HepG2 (cell line): Measurements from ENCODE around the gene HKDC1. TPM values are rescaled to one million over a fixed set of nuclear protein-coding genes. Genes with fewer than 3 reads are reported as not detected.

Experiments used
- ATAC-seq: fragments of 200-7000 bp; cut with Tn5 transposase; 3 replicates; pipeline ENCODE4 v1.9.1; 2020; ENCODE audit warnings: mild to moderate bottlenecking, moderate library complexity
- BruUV-seq: library from RNA; stranded (reverse); fragments of 400-500 nt; replicated peaks from 2 replicates; lab custom pipeline; 2021; lab: Mats Ljungman, UMichigan
- CTCF ChIA-PET: fragments of 300-600 bp; formaldehyde crosslinking; extraction: SDS; loops from one replicate; lab custom pipeline; 2021; ENCODE audit warnings: low total read pairs, inconsistent platforms, low intra/inter-chr PET ratio; lab: Yijun Ruan, JAX
- POLR2A ChIA-PET: fragments of 350-600 bp; sonication (Branson Sonifier 250); formaldehyde crosslinking; loops from one replicate; lab custom pipeline; 2020; ENCODE audit warnings: antibody characterized with exemption, inconsistent platforms; lab: Yijun Ruan, JAX
- DNase-seq: peaks from one replicate; pipeline ENCODE4 v3.0.0-alpha.2; 2015; ENCODE audit warnings: low spot score
- FAIRE-seq: peaks from 3 replicates; lab custom pipeline; 2011; peaks lifted over from hg19 to GRCh38; lab: Jason Lieb, UNC
- H2AFZ ChIP-seq: one replicate; pipeline ENCODE4 v1.6.1; 2011; ENCODE audit warnings: low read length, inconsistent platforms
- H3K27ac ChIP-seq: fragments of 300-600 bp; 3 replicates; pipeline ENCODE4 v1.8.0; 2011; ENCODE audit warnings: mixed run types, mild to moderate bottlenecking, mixed read lengths, low read length, inconsistent platforms; ENCODE audit not compliant: insufficient read depth; ENCODE audit errors: extremely low read length
- H3K27me3 ChIP-seq, 2 experiments: fragments of 200-600 bp in 1 of 2; 2 replicates in 1 of 2; 3 replicates in 1 of 2; pipeline versions ENCODE4 v1.6.0 to v1.8.0; 2011; ENCODE audit warnings: low read length in 2 of 2, mild to moderate bottlenecking in 2 of 2, moderate library complexity in 2 of 2, inconsistent platforms in 1 of 2; ENCODE audit not compliant: insufficient read depth in 2 of 2, control insufficient read depth in 1 of 2
- H3K36me3 ChIP-seq, 2 experiments: fragments of 200-600 bp in 1 of 2; replicated peaks in 1 of 2; 2 replicates in 1 of 2; 3 replicates in 1 of 2; pipeline versions ENCODE4 v1.5.1 to v1.8.0; 2011; ENCODE audit warnings: low read length in 2 of 2, inconsistent platforms in 1 of 2; ENCODE audit not compliant: insufficient read depth in 2 of 2, control insufficient read depth in 1 of 2
- H3K4me1 ChIP-seq: 2 replicates; pipeline ENCODE4 v1.5.1; 2012; ENCODE audit warnings: low read length, inconsistent platforms; ENCODE audit not compliant: insufficient read depth
- H3K4me2 ChIP-seq: 2 replicates; pipeline ENCODE4 v1.6.0; 2011; ENCODE audit warnings: low read depth, low read length, inconsistent platforms
- H3K4me3 ChIP-seq, 3 experiments: fragments of 200-600 bp in 1 of 3; sonication (generic), shearing (Covaris generic) in 1 of 3; replicated peaks in 1 of 3; 2 replicates each; pipeline ENCODE4 v1.5.1; 2011 to 2016; ENCODE audit warnings: low read length in 3 of 3, inconsistent platforms in 2 of 3, low read depth in 2 of 3, mild to moderate bottlenecking in 2 of 3, control low read depth in 1 of 3, mixed read lengths in 1 of 3; ENCODE audit not compliant: insufficient read depth in 1 of 3
- H3K79me2 ChIP-seq: one replicate; pipeline ENCODE4 v1.6.1; 2011; ENCODE audit warnings: low read length, inconsistent platforms; ENCODE audit not compliant: insufficient read depth
- H3K9ac ChIP-seq: 2 replicates; pipeline ENCODE4 v1.6.0; 2011; ENCODE audit warnings: mild to moderate bottlenecking, low read depth, low read length, inconsistent platforms; ENCODE audit not compliant: insufficient read depth
- H3K9me3 ChIP-seq: 2 replicates; pipeline ENCODE4 v1.5.1; 2012; ENCODE audit warnings: mild to moderate bottlenecking, low read length
- H4K20me1 ChIP-seq: 2 replicates; pipeline ENCODE4 v1.6.0; 2011; ENCODE audit warnings: inconsistent platforms, mild to moderate bottlenecking, low read length, moderate library complexity; ENCODE audit not compliant: insufficient read depth
- DRAP1 ChIP-seq: IDR thresholded peaks from 2 replicates; pipeline ENCODE4 v1.6.1; 2016; ENCODE audit warnings: missing genetic modification reagents, missing compliant biosample characterization
- EED ChIP-seq: sonication (generic); formaldehyde crosslinking; IDR thresholded peaks from 2 replicates; pipeline ENCODE4 v1.5.0; 2020; ENCODE audit warnings: mild to moderate bottlenecking, missing genetic modification reagents
- EHMT2 ChIP-seq: fragments of 200-600 bp; sonication (generic); IDR thresholded peaks from 2 replicates; pipeline ENCODE4 v1.7.0; 2017; ENCODE audit warnings: antibody characterized with exemption, low read depth, low read length, borderline replicate concordance
- ELK4 ChIP-seq: sonication (generic); formaldehyde crosslinking; IDR thresholded peaks from 2 replicates; pipeline ENCODE4 v1.9.0; 2021; ENCODE audit warnings: missing genetic modification reagents, borderline replicate concordance
- FOXO4 ChIP-seq: sonication (generic); formaldehyde crosslinking; conservative IDR thresholded peaks from 2 replicates; pipeline ENCODE4 v1.8.1; 2023; ENCODE audit warnings: missing genetic modification reagents
- GABPA ChIP-seq, 2 experiments: IDR thresholded peaks; 2 replicates each; pipeline ENCODE4 v1.6.1; 2011 to 2016; ENCODE audit warnings: low read depth in 2 of 2, low read length in 1 of 2, missing biosample characterization in 1 of 2, missing genetic modification characterization in 1 of 2
- GFI1 ChIP-seq: sonication (generic); formaldehyde crosslinking; IDR thresholded peaks from 2 replicates; pipeline ENCODE4 v1.5.0; 2020; ENCODE audit warnings: missing genetic modification reagents, mild to moderate bottlenecking, borderline replicate concordance
- HCFC1 ChIP-seq: fragments of 150-350 bp; IDR thresholded peaks from 2 replicates; pipeline ENCODE4 v1.6.1; 2014; ENCODE audit warnings: low read depth, low read length
- KLF12 ChIP-seq: sonication (generic); formaldehyde crosslinking; IDR thresholded peaks from 2 replicates; pipeline ENCODE4 v1.4.0; 2020; ENCODE audit warnings: missing genetic modification reagents, borderline replicate concordance
- MAFF ChIP-seq: IDR thresholded peaks from 2 replicates; pipeline ENCODE4 v1.6.1; 2011; ENCODE audit warnings: low read depth, low read length, improper control_type of control experiment
- MXD1 ChIP-seq: sonication (generic); formaldehyde crosslinking; IDR thresholded peaks from 2 replicates; pipeline ENCODE4 v1.4.0; 2020; ENCODE audit warnings: mild to moderate bottlenecking, missing genetic modification reagents
- POLR2G ChIP-seq: fragments of 200-400 bp; formaldehyde crosslinking; IDR thresholded peaks from 2 replicates; pipeline ENCODE4 v1.6.1; 2018; ENCODE audit warnings: mild to moderate bottlenecking, low read depth, low read length, moderate library complexity
- SP140L ChIP-seq: sonication (generic); formaldehyde crosslinking; IDR thresholded peaks from 2 replicates; pipeline ENCODE4 v1.4.0; 2020; ENCODE audit warnings: missing genetic modification reagents, borderline replicate concordance
- ZNF441 ChIP-seq: sonication (generic); formaldehyde crosslinking; IDR thresholded peaks from 2 replicates; pipeline ENCODE4 v1.7.0; 2021; ENCODE audit warnings: missing genetic modification reagents, borderline replicate concordance
- ZNF749 ChIP-seq: sonication (generic); formaldehyde crosslinking; IDR thresholded peaks from 2 replicates; pipeline ENCODE4 v1.8.0; 2022; ENCODE audit warnings: mild to moderate bottlenecking, missing genetic modification reagents, moderate library complexity, borderline replicate concordance
- WGBS: methylation state at CpG from one replicate; pipeline ENCODE4 v1.1.6; 2017; ENCODE audit warnings: low lambda C conversion rate; 5-methylcytosine and 5-hydroxymethylcytosine counted together
- in situ Hi-C: cut with HindIII; loops from 2 replicates; pipeline ENCODE4 v1.10.0; 2017; ENCODE audit warnings: low pct_unique_long_range_greater_than_20kb; ENCODE audit not compliant: extremely low pct_ligation_motif_present
- intact Hi-C: fragments of 100-400 bp; cut with micrococcal nuclease; formaldehyde crosslinking; loops from one replicate; pipeline ENCODE4 v1.10.0; 2022; ENCODE audit not compliant: unreplicated experiment
- polyA plus RNA-seq, 8 experiments: library from polyadenylated mRNA; depleted of rRNA in 3 of 8; stranded (reverse) in 7 of 8; unstranded in 1 of 8; fragments of >200 nt; fragmentation: Illumina TruSeq in 4 of 8; extraction: Trizol in 4 of 8; gene quantifications; 2 replicates each; pipeline versions ENCODE4 v1.2.1 to v1.2.3, GENCODE V29; 2011 to 2016; ENCODE audit warnings: low read depth in 4 of 8, missing spikeins in 1 of 8, mixed read lengths in 1 of 8; ENCODE audit not compliant: insufficient read depth in 1 of 8
- total RNA-seq, 5 experiments: library from RNA; depleted of rRNA; stranded (reverse); fragments of >200 nt; fragmentation: Illumina TruSeq; extraction: Trizol; gene quantifications; 2 replicates each; pipeline ENCODE4 v1.2.3, GENCODE V29; 2016; ENCODE audit warnings: low read depth in 1 of 5

The HKDC1 gene
- total and polyA plus RNA-seq, 2 of the 13 experiments (the other 11 are each of a cell fraction or from before 2014, with no cell fraction given), result 8.1 to 12.4 TPM

DNA sequence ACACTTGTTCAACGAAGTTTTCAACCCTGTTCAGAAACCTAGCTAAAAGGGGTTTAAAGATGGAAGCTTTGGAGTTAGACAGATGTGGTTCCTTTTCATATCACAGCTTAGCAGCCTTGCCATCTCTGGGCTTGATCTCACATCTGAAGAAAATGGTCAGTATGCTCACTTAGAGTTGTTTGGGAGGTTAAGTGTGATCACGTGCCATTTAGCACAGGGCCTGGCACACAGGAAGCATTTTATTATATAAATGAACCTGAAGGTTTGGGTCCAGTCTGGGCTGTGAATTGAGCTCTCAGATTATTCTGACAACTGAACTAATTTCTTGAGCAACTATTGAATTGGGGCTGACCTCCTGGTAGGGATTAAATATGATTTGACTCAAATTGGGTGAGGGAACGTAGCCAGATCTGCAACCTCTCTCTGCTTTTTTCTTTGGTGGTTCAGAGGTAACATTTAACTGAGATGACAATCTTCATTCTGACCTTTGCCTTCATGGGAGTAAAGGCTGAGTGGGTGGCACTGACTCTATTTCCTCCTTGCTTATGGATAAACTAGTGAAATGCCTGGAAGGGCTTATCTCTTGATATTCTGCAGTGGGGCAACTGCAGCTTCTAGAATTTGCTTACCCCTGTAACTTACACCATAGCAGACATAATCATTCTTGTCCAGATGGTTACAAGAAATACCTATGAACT lies 10.2 kb upstream of the HKDC1 start:
- H4K20me1 ChIP-seq, result no peaks in the 10 kb centered on the region
- ATAC-seq, result no peak
- in situ Hi-C loops, result no loop called here
- no peak overlapping the region for H3K9ac ChIP-seq
- H3K27ac ChIP-seq, result no peak overlapping the region
- H3K4me3 ChIP-seq, result no peak overlapping the region
- peaks cover 27% of the 10 kb centered on the region for H3K4me1 ChIP-seq
- H2AFZ ChIP-seq, result no peak overlapping the region
- DNase-seq, result no peak
- peaks cover 10 to 31% of the 10 kb centered on the region in 2 experiments for H3K36me3 ChIP-seq
- FAIRE-seq, result no peak
- no peaks in the 10 kb centered on the region for H3K27me3 ChIP-seq
- WGBS, result 82% methylated on average over 2 of the region's 3 CpGs
- CTCF ChIA-PET, result no interaction called here
- no peak overlapping the region for H3K4me2 ChIP-seq
- POLR2A ChIA-PET, result interaction anchor here (1.2 kb wide), 1 partner anchor 10 kb away, joined by 3 read pairs; the partner anchor contains the start of gene HKDC1
- TF ChIP-seq FOXO4 (no peak), HCFC1 (no peak), POLR2G (0 out of 2 replicates have a peak, but pooled peaks have one; percentile 21), SP140L (no peak)
- intact Hi-C loops, result no loop called here
- BruUV-seq, result no TSS peak
- no peaks in the 10 kb centered on the region for H3K79me2 ChIP-seq
- no peaks in the 10 kb centered on the region for H3K9me3 ChIP-seq

DNA sequence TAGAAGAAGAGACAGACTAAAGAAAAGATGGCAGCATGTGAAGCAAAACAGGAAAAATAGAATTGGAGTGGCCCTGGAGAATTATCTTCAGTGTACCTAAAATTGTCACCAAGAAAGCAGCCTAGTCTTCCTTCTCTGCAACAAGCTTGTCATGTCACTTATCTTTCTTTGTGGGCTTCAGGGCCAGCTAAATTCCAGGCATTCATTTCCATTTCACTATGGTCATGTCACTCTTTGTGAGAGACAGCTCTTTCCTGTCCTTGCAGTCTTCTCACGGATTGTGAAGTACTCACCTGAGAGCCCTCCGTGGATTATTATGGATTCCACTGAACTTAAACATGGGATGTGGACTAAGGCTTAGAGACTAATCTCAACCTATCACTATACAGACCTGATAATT lies 9.0 kb upstream of the HKDC1 start:
- peaks cover 39% of the 10 kb centered on the region for H3K4me1 ChIP-seq
- no peak overlapping the region for H3K27ac ChIP-seq
- ATAC-seq (peak; percentile 15; the same call in 2 of the 3 replicates), FAIRE-seq (no peak), DNase-seq (no peak)
- ChIA-PET CTCF (no interaction called here), POLR2A (interaction anchor here (1.6 kb wide), 1 partner anchor 9 kb away, joined by 3 read pairs; the partner anchor contains the start of gene HKDC1)
- no peak overlapping the region for H3K9ac ChIP-seq
- H3K79me2 ChIP-seq, result no peaks in the 10 kb centered on the region
- no peak overlapping the region for H2AFZ ChIP-seq
- in situ Hi-C loops (no loop called here), intact Hi-C loops (no loop called here)
- no peaks in the 10 kb centered on the region for H3K27me3 ChIP-seq
- no peak overlapping the region for H3K4me2 ChIP-seq
- H3K9me3 ChIP-seq, result no peaks in the 10 kb centered on the region
- 45% methylated on average over 2 of the region's 2 CpGs for WGBS
- no TSS peak for BruUV-seq
- no peaks in the 10 kb centered on the region for H4K20me1 ChIP-seq
- H3K36me3 ChIP-seq, result peaks cover 4 to 22% of the 10 kb centered on the region in 2 experiments
- no peak overlapping the region for H3K4me3 ChIP-seq
- no peak for TF ChIP-seq ZNF441 (CRISPR knock-in tag)
- no peak for TF ChIP-seq DRAP1 (CRISPR knock-in tag)
- TF ChIP-seq KLF12, result no peak
- TF ChIP-seq MXD1, result no peak
- no peak for TF ChIP-seq EED
- no peak for TF ChIP-seq ELK4 (CRISPR knock-in tag)
- no peak for TF ChIP-seq MAFF
- TF ChIP-seq GABPA (IDR thresholded peaks at IDR 0.05; ENCODE audit: low read depth, low read length), result no peak
- TF ChIP-seq GABPA (CRISPR knock-in tag; IDR thresholded peaks at IDR 0.05; ENCODE audit: low read depth), result no peak
- TF ChIP-seq EHMT2, result no peak
- TF ChIP-seq ZNF749, result no peak
- TF ChIP-seq GFI1 (CRISPR knock-in tag), result no peak
